GM21528 (cell line): ENCODE measurements around the gene TTC39C.

Experiments
- ATAC-seq: cut with Tn5 transposase; IDR thresholded peaks from one replicate; pipeline ENCODE4 v1.9.1; 2021; ENCODE audit warnings: mild to moderate bottlenecking, moderate library complexity; ENCODE audit not compliant: unreplicated experiment, low FRiP score

Gene TTC39C

DNA sequence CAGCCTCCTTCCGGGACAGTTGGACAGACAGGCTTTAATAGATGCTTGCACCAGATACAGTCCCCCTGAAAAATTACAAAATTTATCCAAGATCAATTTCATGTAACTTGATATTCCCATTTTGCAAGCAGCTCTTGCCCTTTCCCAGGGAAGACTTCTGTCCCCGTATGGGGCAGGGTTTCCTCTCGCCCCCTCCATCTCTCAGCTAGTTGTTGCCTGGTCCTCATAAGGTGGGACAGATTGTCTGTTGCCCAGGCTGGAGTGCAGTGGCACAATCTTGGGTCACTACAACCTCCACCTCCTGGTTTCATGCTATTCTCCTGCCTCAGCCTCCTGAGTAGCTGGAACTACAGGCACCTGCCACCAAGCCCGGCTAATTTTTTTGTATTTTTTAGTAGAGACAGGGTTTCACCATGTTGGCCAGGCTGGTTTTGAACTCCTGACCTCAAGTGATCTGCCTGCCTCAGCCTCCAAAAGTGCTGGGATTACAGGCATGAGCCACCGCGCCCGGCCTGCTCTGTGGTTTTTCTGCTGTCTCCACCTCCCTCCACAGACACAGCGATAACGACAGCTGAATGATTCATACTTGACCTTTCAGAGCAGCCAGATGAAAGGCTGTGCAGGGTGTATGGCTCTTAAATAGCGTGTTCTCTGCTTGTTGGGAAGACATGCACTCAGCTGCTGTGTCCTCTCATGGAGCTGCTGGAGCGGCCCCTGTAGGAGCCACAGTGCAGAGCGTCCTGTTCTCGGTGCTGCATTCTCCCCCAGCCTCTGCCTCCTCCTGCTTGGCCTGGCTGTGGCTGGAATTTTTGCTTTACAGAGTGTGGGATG is 61.4 kb downstream of the TTC39C start:
- no peak for ATAC-seq

- ATAC-seq, result no peak
These were observed 62.4 kb downstream of the TTC39C start for GRCh38 chr18:24076950-24077349.

GRCh38 chr18:24078391-24078790 is 63.8 kb downstream of the TTC39C start:
- no peak for ATAC-seq

DNA sequence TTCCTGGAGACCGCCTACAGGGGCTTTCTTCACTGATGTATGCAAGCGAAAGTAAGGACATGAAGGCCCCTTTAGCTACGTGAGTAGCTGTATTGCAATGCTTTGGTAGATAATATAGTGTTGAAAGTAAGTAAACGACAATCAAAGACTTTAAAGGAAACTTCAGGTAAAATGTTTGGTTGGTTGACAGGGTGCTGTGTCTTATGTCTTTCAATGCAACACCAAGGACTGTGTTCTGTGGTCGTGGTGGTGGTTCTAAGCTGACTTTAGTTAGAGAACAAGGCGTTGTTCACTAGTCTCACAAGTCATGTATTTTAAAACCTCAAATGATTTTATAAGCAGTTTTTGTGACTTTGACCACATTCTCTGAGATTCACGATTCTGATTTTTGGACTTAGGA is 66.3 kb downstream of the TTC39C start:
- ATAC-seq, result no peak

- ATAC-seq, result no peak
These were observed 69.0 kb downstream of the TTC39C start for GRCh38 chr18:24083550-24083949.

- no peak for ATAC-seq
These were observed 71.5 kb downstream of the TTC39C start for GRCh38 chr18:24086082-24086481.

- no peak for ATAC-seq
These were observed 74.5 kb downstream of the TTC39C start for GRCh38 chr18:24089076-24089475.

DNA sequence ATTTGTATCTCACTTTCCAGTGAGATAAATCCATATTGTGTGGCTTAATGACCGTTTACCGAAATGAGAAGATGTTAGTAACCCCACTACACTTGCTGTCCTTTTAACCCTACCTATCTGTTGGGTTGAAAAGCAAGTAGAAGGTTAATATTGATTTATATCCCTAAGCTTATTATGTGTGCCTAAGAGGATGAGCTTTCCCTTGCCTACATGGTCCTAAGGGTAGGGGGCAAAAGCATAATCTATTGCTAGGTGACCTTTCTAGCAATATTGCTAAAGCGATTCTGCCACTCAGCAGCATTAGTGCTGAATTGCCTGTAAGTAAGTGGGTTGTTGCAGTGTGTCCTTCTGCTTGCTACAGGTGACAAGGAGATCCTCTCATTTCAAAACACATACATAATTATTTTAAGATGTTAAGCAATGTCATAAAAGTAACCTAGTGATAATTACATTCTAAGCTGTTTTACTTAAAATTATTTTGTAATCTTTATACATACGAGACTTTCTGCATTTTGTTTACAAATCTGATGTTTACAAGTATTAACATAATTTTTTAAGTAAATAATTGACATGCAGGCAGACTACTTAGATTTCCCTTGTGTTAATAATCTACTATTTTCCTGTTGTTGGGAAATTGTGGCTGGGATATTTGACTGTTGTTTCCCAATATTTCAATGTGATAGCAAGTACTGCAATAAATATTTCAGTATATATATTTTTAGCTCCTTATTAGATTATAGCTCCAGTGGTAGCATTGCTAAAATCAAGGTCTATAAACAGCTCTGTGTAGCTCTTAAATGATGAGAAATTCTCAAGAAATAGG is 75.2 kb downstream of the TTC39C start:
- no peak for ATAC-seq

DNA sequence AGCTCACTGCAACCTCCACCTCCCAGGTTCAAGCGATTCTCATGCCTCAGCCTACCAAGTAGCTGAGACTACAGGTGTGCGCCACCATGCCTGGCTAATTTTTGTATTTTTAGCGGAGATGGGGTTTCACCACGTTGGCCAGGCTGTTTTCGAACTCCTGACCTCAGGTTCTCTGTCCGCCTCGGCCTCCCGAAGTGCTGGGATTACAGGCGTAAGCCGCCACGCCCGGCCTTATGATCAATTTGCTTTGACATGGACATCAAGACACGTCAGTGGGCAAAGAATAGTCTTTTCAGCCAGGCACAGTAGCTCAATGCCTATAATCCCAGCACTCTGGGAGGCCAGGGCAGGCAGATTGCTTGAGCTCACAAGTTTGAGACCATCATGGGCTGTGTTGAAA is 76.3 kb downstream of the TTC39C start:
- no peak for ATAC-seq

DNA sequence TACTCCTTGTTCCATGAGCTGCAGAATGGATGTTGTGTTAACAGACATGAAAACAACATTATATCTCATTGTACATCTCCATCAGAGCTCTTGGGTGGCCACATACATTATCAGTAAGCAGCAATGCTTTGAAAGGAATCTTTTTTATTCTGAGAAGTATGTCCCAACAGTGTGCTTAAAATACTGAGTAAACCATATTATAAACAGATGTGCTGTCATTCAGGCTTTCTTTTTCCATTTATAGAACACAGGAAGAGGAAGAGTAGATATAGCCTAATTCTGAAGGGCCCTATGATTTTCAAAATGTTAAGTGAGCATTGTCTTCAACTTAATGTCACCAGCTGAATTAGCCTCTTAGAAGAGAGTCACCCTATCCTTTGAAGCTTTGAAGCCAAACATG is 80.0 kb downstream of the TTC39C start:
- ATAC-seq, result no peak

- ATAC-seq, result no peak
These were observed 81.4 kb downstream of the TTC39C start for GRCh38 chr18:24095976-24096375.

DNA sequence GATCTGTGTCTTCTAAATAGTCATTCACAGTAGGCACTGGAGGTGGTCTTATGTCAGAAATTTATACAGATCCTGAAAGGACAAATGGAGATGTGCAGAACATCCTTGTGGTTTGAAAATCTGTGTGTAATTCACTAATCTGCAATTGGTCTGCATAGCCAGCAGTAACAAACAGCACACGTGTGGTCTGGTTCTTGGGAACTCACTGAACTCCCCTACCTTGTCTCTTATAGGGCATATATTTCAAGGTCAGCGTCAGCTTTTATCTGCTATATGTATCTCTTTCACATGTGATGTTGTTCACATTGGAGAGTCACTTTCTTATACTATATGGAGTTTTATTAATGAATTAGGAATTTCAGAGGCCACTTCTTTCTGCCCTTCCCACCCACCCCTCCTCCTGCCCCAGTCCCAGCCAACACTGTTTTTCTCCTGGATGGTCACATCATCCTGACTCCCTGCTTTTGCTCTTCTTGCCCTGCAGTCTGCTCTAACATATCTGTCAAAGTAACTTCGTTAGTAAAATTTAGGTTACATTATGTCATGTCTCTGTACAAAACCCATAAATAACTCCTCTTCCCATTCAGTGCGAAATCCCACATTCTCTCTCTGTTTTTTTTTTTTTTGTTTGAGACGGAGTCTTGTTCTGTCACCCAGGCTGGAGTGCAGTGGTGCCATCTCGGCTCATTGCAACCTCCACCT is 88.9 kb downstream of the TTC39C start:
- no peak for ATAC-seq

DNA sequence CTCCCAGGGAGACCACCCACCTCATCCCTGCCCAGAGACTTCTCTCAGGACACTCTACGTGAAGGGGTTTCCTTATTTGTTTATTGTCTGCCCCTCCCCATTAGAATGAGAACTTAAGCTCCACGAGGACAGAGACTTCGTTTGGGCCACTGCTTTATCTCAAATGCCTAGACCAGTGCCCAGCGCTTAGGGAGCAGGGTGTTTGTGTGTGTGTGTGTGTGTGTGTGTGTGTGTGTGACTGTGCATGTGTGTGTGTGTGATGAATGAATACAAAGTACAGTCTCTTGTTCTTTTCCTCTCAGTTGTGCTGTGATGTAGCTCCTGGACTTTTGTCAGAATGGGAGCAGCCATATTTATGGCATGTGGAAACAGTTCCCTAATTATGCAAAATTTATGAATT is 89.9 kb downstream of the TTC39C start:
- no peak for ATAC-seq

- no peak for ATAC-seq
These were observed 94.1 kb downstream of the TTC39C start for GRCh38 chr18:24108641-24109040.

GRCh38 chr18:24111936-24112335 is 97.4 kb downstream of the TTC39C start:
- ATAC-seq, result no peak

- no peak for ATAC-seq
These were observed 97.9 kb downstream of the TTC39C start for GRCh38 chr18:24112464-24112863.

DNA sequence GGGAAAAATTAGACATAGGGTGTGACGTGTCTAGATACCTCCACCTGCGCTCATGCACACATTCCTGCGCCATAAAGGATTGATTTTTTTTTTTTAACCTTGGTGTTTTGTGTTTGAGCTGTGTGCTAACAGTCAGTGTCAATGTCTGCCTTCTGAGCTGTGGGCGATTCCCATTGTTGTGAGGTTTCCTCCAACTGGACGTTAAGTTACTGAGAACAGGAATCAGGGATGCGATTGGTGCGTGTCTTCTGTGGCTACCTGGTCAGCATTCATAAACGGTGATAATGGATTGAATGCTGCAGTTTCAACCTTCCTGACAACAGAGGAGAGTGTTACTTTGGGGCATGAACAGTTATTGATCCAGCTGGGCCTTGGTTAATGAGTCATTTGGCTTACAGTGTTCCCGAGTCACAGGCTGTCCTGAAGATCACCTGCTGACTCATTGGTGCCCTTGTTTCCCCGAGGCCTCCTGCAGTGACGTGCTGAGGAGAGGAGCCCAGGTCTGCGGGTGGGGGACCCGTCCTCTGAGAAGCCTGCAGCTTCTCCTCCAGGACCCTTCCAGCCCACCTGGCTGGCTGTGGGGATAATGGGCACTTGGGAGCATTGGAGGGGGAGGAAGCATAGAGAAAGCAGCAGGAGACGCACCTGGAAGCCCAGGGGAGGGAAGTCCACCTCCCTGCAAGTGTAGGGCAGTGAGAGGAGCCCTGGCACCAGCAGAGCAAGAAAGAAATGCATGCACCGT is 98.5 kb downstream of the TTC39C start:
- ATAC-seq, result no peak

GRCh38 chr18:24114924-24115549 is 100.5 kb downstream of the TTC39C start:
- ATAC-seq, result no peak

DNA sequence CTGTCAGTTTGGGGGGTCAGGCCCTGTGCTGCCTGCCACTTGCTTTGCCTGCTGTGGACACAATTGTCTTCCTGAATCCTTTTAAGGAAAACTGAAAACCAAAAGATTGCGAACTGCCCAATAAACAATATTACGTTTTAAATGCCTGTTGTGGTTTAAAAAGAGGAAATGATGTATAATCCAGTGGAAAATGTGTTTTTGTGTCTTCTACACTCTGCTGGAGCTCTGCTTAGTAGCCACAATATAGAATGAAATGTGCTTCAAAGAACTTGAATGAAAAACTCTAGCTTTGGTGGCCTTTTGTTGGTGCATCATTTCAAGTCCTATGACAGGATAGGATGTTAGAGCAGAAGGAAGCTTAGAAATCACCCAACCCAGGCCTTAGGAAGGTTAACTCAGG is 101.1 kb downstream of the TTC39C start:
- no peak for ATAC-seq
